GM19467 (cell line): Measurements from ENCODE around the gene TOE1.
A peak's percentile ranks its signal among the peaks of the same experiment; 100 is the strongest.
"Not testable (repeated sequence)": the region's sequence is repeated elsewhere in the genome, so short reads cannot be mapped to it uniquely, and the experiment has no call there.

Experiments used
- ATAC-seq: cut with Tn5 transposase; IDR thresholded peaks from one replicate; pipeline ENCODE4 v1.9.1; 2021; ENCODE audit warnings: mild to moderate bottlenecking, moderate library complexity; ENCODE audit not compliant: unreplicated experiment

Gene TOE1

DNA sequence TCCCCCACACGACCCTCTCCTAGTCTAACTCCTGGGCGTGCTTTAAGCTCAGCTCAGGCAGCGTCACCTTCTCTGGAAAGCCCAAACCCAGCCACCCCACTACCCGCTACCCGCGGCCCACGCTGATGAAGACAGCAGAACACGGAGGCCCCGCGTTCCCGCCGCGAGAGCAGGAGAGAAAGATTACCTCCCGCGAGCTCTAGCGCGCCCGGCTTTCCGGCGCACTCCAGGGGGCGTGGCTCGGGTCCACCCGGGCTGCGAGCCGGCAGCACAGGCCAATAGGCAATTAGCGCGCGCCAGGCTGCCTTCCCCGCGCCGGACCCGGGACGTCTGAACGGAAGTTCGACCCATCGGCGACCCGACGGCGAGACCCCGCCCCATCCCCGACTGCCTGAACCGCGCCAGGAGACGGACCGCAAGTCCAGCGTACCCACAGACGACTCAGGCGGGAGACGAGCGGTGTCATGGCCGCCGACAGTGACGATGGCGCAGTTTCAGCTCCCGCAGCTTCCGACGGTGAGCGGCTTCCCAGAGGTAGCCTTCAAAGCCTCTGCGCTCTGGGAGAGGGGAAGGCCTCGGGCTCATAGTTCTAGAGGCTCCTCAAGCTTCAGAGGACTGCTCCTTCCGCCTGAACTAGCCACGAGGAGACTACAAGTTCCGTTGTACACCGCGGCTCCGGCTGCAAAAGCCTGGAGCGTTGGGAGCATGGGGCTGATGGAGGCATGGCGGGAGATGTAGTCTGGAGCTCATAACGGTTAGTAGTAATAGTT is at the start of gene TOE1, which contains the start of gene MUTYH:
Gene TOE1 (plus strand): TSS at position 382 of the 770 bp plus-strand sequence. CDS start 83 bp downstream, at position 465.
Gene MUTYH (minus strand): TSS at position 652 of the 770 bp plus-strand sequence. CDS start 5,935 bp downstream, outside the sequence.
- ATAC-seq, result peak; percentile 81

DNA sequence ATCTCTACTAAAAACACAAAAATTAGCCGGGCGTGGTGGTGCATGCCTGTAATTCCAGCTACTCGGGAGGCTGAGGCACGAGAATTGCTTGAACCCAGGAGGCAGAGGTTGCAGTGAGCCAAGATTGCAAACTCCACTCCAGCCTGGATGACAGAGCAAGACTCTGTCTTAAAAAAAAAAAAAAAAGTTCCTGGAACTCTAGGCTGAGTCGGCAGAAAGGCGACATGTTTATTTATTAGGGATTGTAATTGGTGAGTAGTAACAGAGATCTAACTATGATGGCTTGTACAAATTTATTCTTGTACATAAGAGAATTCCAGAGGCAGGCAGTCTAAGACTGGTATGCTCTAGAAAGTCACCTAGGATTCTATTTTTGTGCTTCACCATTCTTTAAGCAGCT is 49.0 kb upstream of the TOE1 start:
- ATAC-seq, result not testable (repeated sequence)

DNA sequence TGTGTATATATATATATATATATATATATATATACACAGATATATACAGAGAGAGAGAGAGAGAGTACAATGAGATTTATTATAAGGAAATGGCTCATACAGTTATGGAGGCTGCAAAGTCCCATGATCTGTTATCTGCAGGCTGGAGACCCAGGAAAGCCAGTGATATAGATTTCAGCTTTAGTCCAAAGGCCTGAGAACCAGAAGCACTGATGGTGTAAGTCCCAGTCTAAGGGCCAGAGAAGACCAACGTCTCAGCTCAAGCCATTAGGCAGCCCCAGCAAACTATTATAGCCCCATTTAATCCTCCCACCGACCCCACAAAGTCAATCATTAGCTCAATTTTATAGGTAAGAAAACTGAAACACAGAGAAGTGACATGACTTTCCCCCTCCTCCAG is 48.3 kb upstream of the TOE1 start:
- no peak for ATAC-seq

DNA sequence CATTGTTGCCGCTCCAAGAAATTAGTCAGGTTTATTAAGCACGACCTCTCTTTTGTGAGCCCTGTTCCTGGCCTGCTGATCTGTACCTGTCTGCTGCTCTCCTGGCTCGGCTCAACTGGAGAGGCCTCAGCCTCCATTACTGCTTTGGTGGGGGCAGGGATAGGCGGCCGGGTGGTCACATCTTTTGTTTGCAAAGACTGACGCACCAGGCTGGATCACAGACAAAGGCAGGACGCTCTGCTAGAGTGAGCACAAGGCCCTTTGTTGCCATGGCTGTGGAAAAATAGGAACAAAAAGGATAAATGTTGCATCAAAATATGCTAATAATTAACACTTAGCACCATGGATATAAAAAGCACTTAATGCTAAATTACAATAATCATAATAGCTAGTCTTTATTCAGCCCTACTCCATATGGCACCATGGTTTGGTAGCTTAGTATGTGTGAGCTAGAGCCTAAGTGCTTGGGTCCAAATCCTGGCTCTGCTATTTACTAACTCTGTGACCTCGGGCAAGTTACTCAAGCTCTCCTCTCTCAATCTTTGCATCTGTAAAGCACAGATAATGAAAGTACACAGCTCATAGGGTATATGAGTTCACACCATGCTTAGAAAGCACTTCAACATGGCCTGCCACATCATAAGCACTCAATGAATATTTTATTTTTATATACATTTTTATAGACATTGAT is 42.2 kb upstream of the TOE1 start:
- ATAC-seq, result no peak

DNA sequence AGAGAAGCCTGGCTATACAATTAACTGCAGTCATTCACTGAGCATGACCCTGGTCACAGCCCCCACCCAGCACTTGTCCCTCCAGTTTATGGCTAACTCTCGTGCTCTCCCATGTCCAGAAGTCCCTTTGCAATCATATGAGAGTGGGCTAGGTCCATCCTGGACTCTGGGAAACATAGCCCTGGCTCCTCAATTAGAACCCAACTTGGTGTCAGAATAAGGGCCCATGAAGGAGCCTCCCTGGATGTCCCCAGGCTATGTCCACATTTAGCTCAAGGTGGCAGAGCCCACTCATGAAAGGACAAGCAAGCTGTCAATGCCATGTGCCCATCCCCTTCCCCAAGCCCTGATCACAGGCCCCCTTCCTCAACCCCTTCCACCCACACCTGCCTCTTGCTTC is 40.7 kb upstream of the TOE1 start:
- ATAC-seq, result no peak

DNA sequence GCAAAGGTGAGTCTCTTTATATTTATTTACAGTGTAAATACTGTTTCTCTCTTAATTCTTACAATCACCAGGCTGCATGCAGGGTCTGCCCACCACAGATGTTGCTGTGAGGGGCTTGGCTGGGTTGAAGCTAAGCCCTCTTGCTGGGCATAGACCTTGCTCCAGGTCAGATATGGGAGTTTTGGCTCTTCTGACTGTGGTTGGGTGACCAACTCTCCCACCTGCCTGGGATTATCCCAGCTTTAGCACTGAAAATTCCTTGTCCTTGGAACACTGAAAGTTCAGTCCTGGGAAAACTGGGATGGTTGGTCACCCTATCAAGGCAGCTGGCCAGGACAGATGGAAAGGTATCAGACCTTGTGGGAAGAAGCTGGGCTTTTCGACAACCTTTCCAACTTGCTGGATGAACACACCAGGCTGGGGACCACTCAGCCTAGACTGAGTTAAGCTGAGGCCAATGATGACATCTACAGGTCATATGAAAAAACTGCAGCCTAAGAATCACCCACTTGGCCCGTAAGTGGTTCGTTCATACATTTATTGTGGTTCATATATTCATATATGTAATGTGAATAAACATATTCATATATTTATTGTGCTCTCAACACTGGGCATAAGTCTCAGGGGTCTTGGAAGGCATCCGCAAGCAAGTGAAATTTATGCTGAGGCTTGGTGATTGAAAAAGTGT is 39.8 kb upstream of the TOE1 start:
- no peak for ATAC-seq

DNA sequence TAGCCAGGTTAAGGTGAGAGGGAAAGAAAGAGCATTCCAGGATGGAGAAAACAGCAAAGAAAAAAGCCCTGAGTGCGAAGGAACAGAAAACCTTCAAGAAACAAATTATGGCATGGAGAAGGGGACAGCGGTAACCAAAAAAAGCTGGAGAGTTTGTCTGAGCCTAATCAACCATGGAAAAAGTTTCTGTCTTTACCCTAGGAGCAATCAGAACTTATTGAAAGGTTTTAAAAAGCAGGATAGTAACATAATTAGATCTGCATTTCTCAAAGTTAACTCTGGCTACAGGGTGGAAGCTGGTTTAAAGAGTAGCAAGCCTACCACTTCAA is 39.3 kb upstream of the TOE1 start:
- no peak for ATAC-seq

DNA sequence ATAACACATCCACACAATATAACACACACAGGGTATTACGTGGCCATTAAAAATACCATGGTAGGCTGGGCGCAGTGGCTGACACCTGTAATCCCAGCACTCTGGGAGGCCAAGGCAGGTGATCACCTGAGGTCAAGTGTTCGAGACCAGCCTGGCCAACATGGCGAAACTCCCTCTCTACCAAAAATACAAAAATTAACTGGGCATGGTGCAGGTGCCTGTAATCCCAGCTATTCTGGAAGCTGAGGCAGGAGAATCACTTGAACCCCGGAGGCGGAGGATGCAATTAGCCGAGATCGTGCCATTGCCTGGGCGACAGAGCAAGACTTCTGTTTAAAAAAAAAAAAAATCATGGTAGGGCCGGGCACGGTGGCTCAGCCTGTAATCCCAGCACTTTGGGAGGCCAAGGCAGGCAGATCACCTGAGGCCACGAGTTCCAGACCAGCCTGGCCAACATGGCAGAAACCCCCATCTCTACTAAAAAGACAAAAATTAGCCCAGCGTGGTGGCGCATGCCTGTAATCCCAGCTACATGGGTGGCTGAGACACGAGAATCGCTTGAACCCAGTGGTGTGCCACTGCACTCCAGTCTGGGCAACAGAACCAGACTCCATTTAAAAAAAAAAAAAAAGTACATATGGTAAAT is 37.3 kb upstream of the TOE1 start:
- no peak for ATAC-seq

DNA sequence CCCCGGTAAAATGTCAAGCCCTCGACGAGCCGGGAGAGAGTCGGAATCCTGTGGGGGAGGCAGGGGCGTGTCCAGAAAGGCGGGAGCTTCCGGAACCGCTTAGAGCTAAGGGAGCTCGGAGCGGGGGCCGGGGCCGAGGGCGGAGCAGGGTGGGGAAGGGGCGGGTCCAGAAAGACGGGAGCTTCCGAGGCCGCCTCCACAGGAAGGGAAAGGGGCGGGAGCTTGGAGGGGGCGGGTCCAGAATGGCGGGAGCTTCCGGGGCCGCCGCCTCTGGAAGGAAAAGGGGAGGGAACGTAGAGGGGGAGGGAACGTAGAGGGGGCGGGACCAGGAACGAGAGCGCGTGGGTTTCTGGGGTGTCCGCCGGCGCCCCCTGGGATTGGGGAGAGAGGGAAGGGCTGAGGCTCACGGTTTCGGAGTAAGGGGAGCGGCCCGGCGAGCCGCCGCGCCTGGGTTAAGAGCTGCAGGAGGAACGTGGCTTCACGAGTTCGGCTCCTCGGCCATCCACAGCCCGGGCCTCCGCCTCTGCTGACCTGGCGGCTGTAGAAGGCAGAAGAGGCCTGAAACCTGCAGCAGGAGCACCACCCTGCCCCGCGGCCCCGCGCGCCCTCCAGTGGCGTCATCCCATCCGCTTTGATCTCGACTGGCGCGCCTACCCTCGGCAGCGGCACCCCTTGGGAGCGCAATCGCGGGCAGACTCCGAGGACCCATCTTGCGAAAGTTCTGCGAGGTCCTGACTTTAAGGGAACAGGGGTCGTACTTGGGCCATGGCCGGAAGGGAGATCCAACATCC is 36.3 kb upstream of the TOE1 start:
- ATAC-seq, result peak; percentile 63

DNA sequence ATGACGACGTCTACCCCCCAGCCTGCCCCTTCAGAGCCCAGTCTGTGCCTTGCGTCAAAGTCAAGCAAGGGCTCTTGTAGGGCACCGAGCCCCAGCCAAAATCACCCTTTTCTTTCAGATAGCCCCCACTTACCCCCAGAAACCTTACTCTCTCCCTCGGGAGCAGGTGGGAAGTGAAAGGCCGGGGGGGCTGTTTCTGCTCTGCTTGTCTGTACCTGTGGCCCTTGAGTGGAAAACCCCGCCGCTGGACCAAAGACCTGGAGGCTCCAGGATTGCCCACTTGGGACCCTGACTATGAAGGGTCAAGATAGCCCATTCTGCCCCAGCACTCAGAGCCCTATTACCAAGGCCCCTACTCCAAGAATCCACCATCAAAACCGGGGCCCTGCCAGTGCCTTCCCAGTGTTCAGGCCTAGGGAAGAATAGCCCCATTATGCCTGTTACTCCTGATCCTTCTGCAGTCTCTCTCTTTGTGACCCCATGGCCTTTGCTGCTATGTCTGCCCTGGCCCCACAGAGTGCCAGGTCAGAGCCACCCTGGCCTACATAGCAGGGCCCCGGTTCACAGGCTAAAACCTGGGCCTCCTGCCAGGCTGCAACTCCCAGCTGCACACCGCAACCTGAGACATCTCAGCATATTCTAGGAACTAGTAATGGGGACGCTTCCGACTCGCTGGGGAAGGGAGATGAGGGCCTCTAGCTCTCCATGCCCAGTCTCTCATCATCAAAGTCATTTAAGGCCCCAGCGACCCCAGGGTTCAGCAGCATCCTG is 35.5 kb upstream of the TOE1 start:
- ATAC-seq, result no peak

DNA sequence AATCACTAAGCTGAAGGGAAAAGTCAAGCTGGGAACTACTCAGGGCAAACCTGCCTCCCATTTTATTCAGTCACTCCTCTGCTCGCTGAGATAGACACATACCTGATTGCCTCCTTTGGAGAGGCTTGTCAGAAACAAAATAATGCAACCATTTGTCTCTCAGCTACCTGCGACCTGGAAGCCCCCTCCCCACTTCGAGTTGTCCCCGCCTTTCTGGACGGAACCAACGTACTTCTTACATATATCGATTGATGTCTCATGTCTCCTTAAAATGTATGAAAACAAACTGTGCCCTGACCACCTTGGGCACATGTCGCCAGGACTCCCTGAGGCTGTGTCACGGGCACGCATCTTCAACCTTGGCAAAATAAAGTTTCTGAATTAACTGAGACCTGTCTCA is 34.7 kb upstream of the TOE1 start:
- no peak for ATAC-seq

DNA sequence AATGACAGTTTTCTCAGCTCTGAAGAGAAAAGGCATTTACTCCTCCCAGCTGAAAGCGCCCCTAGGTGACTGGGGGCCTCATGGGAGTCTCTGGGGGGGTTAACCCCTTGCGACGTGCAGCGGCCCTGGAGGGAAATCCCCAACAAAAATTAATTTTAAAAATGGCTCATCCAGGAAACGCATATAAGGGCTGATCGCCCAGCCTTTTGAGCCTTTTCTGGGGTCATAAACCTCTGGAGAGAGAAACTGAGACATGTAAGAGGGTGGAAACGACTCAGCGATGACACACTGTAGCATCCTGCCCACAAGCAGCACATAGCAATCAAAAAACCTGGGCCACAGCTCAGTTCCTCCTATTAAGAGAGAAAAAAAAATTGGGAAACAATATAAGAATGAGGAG is 33.7 kb upstream of the TOE1 start:
- ATAC-seq, result no peak

DNA sequence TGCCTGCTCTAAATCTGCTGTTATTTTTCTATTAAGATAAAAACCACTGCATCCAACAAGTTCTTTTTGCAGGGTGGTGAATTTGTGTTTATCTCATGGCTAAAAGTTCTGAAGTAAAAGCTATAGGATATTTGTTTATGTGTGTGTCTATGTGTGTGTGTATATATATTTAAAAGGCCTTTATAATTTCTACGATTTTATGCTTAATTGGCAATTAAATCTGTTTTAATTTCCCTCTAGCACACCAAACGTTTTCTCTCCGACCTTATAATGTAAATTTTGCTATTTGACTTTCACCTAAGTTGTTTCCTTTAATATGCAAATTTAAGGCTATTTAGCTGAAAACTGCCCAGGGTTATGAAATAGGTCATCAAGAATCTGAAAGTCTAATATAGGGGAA is 33.1 kb upstream of the TOE1 start:
- no peak for ATAC-seq

DNA sequence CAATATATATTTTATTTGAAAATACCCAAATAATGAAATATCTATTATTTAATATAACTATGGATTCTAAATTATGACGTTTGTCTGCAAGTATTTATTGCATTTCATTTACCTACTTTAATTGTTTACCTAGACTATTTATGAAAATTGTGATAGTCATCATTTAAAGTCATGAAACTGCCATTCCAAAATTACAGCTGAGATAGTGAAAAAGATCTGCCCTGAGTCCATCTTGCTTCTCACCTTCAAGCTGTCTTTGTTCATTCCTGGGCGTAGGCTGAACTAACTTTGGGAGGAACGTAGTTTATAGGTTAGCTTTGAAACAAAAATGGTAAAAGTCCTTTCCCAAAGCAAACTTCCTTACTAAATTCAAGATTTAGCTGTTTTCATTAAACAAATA is 25.7 kb upstream of the TOE1 start:
- no peak for ATAC-seq

DNA sequence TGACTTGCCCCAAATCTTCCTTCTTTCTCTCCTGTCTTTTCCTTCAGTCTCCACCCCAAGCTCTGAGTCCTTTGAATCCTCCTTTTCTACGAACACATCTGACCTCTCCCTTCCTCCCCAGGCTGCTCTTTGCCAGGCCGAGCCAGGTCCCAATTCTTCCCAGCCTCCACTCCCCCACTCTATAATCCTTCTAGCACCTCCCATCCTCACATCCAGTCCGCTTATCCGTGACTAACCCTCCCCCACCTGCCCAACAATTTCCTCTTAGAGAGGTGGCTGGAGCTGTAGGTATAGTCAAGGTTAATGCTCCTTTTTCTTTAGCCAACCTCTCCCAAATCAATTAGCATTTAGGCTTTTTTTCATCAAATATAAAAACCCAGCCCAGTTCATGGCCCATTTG is 22.8 kb upstream of the TOE1 start:
- no peak for ATAC-seq

DNA sequence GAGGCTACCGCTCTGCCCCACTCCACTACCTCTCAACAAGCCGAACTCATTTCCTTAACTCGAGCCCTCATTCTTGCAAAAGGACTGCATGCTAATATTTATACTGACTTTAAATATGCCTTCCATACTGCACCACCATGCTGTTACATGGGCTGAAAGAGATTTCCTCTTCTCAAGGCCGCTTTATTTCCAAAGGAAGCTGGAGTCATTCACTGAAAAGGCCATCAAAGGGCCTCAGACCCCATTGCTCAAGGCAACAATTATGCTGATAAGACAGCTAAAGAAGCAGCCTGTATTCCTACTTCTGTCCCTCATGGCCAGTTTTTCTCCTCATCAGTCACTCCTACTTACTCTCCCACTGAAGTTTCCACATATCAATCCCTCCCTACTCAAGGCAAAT is 20.2 kb upstream of the TOE1 start:
- ATAC-seq, result no peak

DNA sequence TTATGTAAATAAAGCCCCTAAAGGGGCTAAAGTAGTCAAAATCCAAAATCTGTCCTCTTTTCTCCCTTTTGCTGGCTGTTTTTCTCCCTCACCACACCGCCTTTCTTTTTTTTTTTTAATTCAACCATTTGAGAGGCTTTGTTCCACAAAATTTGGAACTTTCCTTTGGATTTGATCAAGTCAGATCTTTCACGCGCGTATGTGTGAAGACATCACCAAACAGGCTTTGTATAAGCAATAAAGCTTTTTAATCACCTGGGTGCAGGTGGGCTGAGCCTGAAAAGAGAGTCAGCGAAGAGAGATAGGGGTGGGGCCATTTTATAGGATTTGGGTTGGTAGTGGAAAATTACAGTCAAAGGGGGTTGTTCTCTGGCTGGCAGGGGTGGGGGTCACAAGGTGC is 18.5 kb upstream of the TOE1 start:
- no peak for ATAC-seq

DNA sequence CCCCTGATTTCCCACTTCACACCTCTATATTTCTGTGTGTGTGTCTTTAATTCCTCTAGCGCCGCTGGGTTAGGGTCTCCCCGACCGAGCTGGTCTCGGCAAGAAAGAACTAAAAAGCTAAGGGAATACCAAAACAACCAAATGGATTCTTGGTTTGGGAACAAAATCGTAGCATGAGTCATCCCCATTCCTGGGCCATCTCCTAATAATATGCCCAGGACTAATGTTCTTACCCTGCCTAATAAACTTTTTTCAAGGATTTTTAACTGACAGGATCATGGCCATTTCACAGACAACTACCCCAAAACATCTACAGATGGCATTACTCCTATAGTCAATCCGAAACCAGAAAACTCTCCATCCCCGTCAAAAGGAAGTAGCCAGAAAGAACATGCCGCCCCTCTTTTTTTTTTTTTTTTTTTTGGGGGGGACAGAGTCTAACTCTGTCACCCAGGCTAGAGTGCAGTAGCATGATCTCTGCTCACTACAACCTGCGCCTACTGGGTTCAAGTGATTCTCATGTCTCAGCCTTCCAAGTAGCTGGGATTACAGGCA is 17.4 kb upstream of the TOE1 start:
- ATAC-seq, result no peak

DNA sequence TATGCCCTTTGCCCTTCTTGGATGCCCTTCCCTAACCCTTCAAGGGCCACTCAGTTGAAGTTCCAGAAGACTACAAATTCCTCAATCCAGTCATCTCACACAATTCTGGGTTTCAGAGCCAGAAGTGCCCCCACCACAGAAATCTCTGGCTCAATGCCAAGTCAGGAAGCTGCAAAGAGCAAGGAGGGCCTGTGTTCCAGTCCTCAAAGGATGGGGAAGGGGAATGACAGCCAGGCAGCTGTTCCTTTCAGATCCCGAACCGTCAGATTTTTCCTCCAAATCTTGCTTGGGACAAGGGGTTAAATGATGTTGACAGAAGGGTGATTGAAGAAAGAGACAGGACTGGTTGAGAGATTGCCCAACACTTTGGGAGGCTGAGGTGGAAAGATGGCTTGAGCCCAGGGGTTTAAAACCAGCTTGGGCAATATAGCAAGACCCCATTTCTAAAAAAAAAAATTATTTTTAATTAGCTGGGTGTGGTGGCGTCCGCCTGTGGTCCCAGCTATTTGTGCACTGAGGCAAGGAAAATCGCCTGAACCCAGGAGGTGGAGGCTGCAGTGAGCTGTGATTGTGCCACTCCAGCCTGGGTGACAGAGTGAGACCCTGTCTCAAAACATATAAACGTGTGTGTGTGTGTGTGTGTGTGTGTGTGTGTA is 14.0 kb upstream of the TOE1 start:
- ATAC-seq, result no peak
